ENCODE results near the gene DFFA.

DNA sequence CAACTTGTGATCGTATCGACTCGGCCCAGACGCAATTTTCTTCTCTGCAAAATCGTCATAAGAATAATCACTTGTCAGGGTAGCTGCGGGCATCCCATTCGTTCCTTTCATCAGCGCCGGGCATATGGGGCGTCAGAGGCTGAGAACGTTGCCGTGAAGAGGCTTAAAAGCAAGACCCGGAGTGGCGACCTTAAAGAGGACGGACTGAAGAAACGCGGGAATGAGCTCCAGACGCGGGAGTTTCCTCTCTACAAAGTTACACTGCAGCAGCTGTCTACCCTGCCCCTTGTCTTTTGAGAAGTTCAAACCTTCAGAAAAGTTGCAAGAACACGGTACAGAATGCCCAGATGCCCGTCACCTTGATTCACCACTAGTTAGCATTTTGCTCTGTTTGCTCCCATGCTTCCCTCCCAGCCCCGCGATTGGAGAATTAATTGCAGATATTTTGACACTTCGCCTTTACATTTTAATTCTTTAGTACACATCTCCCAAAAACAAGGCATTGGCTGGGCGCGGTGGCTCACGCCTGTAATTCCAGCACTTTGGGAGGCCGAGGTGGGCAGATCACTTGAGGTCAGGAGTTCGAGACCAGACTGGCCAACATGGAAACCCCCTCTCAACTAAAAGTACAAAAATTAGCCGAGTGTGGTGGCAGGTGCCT, 41.1 kb downstream of the DFFA start:
- no peak for TF ChIP-seq EZH2 (IDR thresholded peaks at IDR 0.05; ENCODE audit: borderline replicate concordance, low read depth, low read length, severe bottlenecking)
- TF ChIP-seq, protein P1, sequence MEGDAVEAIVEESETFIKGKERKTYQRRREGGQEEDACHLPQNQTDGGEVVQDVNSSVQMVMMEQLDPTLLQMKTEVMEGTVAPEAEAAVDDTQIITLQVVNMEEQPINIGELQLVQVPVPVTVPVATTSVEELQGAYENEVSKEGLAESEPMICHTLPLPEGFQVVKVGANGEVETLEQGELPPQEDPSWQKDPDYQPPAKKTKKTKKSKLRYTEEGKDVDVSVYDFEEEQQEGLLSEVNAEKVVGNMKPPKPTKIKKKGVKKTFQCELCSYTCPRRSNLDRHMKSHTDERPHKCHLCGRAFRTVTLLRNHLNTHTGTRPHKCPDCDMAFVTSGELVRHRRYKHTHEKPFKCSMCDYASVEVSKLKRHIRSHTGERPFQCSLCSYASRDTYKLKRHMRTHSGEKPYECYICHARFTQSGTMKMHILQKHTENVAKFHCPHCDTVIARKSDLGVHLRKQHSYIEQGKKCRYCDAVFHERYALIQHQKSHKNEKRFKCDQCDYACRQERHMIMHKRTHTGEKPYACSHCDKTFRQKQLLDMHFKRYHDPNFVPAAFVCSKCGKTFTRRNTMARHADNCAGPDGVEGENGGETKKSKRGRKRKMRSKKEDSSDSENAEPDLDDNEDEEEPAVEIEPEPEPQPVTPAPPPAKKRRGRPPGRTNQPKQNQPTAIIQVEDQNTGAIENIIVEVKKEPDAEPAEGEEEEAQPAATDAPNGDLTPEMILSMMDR (IDR thresholded peaks at IDR 0.05; ENCODE audit: borderline replicate concordance, extremely low read depth, low read length, poor library complexity, severe bottlenecking): peak; percentile 5

Data from DND-41 (cell line).